ENCODE data around the gene RASSF4. TPM values are rescaled to one million over a fixed set of nuclear protein-coding genes. Genes with fewer than 3 reads are reported as not detected.

The RASSF4 gene
- total RNA-seq, 2 experiments from 2014 or later = 3.0 to 3.1 TPM

GRCh38 chr10:44932517-44933450 is 26.8 kb upstream of the RASSF4 start:
- ATAC-seq (ENCODE audit: low read depth) = peak; percentile 99
- H3K9me3 Mint-ChIP-seq = no peaks in the 10 kb centered on the region
- H3K4me1 Mint-ChIP-seq = peaks cover 15% of the 10 kb centered on the region
- peak overlapping the region; percentile 61 for H3K27ac Mint-ChIP-seq
- POLR2A ChIA-PET = interaction anchor here (0.6 to 1.7 kb wide), 5 partner anchors 35 to 508 kb away, joined by 3 to 16 read pairs (median 9); partner anchors contain the start of gene ZNF22
- DNase-seq = peak; percentile 92
- H3K36me3 Mint-ChIP-seq = no peaks in the 10 kb centered on the region
- H3K4me3 Mint-ChIP-seq = no peak overlapping the region
- H3K27me3 Mint-ChIP-seq = no peaks in the 10 kb centered on the region

DNA sequence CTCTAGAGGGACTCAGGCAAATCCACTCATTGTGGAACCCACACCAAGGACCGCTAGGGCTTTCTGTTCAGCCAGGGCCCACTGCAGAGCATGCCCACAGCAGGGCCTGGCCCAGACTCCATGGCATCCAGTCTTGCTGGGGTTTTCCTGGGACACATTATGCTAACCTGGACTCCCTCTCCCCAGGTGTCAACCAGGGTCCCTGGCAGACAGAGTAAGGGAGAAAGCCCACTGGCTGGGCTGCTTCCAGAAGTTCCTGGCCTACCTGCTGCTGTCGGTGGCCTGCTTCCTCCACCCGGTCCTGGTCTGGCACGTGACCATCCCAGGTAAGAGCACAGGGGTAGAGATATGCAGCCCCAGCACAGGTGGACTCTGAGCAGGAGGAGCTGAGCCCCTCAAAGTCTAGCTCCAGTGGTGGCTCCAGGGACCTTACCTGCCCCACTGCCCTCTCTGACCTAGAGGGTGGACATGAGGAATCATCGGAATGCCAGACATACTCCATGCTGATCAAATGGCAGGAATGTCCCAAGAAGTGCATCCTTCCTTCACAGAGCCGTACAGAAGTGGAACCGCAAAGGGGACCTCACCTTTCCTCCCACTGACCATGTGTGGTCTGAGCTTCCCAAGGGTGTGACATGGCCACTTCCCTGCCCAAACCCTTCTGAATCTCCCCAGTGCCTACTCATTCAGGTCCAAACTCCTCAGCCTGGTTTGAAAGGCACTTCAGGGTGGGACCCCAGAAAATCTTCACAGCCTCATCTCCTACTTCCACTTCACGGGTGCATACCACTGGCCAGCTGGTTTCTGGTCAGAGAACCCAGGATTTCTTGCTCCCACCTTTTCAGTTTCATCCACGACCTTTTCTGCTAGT is 25.9 kb upstream of the RASSF4 start:
- Mint-ChIP-seq H3K27me3 (peaks cover 3% of the 10 kb centered on the region), H3K27ac (peak overlapping the region; percentile 61), H3K4me3 (no peak overlapping the region), H3K36me3 (no peaks in the 10 kb centered on the region), H3K9me3 (peaks cover 2% of the 10 kb centered on the region), H3K4me1 (peaks cover 15% of the 10 kb centered on the region)
- POLR2A ChIA-PET = interaction anchor here (0.6 to 1.7 kb wide), 6 partner anchors 34 to 507 kb away, joined by 3 to 16 read pairs (median 7); partner anchors contain the start of gene ZNF22
- ATAC-seq (ENCODE audit: low read depth) (no peak), DNase-seq (no peak)

DNA sequence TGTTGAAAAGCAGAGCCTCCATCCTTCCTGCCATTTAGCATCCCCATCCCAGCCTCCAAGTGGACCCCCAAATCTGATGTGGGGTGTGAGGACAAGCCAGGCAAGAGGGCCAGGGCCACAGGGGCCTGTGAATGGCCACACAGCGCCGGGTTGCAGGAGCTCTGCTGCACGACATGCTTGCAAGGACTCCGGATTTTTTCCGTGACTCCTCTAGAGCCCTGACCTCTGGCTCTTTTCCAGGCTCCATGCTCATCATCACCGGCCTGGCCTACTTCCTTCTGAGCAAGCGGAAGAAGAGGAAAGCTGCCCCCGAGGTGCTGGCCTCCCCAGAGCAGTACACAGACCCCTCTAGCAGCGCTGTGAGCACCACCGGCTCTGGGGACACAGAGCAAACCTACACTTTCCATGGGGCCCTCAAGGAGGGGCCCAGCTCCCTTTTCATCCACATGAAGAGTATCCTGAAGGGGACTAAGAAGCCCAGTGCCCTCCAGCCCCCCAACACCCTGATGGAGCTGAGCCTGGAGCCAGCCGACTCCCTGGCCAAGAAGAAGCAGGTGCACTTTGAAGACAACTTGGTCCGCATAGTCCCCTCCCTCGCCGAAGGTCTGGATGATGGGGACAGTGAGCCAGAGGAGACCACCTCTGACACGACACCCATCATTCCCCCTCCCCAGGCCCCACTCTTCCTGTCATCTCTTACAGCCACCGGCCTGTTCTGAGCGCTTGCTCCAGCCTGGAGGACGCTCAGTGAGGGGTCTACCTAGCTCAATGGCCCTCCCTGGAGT is 25.0 kb upstream of the RASSF4 start:
- Mint-ChIP-seq H3K9me3 (peaks cover 4% of the 10 kb centered on the region), H3K4me1 (peaks cover 15% of the 10 kb centered on the region), H3K36me3 (no peaks in the 10 kb centered on the region), H3K27me3 (peaks cover 4% of the 10 kb centered on the region), H3K4me3 (no peak overlapping the region), H3K27ac (no peak overlapping the region)
- ATAC-seq (ENCODE audit: low read depth) (no peak), DNase-seq (no peak)
- POLR2A ChIA-PET = interaction anchor here (0.9 to 1.0 kb wide), 2 partner anchors 33 to 66 kb away, joined by 3 read pairs; partner anchors contain the start of gene ZNF22

GRCh38 chr10:44935201-44935965 is 24.2 kb upstream of the RASSF4 start:
- H3K36me3 Mint-ChIP-seq = no peaks in the 10 kb centered on the region
- peaks cover 15% of the 10 kb centered on the region for H3K4me1 Mint-ChIP-seq
- peak overlapping the region; percentile 11 for H3K4me3 Mint-ChIP-seq
- peaks cover 6% of the 10 kb centered on the region for H3K27me3 Mint-ChIP-seq
- peak overlapping the region; percentile 46 for H3K27ac Mint-ChIP-seq
- ATAC-seq (ENCODE audit: low read depth) = no peak
- POLR2A ChIA-PET = interaction anchor here (0.9 kb wide), 1 partner anchor 66 kb away, joined by 3 read pairs; the partner anchor contains the start of gene ZNF22
- peaks cover 4% of the 10 kb centered on the region for H3K9me3 Mint-ChIP-seq
- no peak for DNase-seq

- no peak for DNase-seq
- POLR2A ChIA-PET = interaction anchor here (1.6 kb wide), 1 partner anchor 33 kb away, joined by 4 read pairs; no protein-coding TSS in a partner anchor
- no peak for ATAC-seq (ENCODE audit: low read depth)
- Mint-ChIP-seq H3K4me1 (peaks cover 15% of the 10 kb centered on the region), H3K9me3 (peaks cover 4% of the 10 kb centered on the region), H3K4me3 (peak overlapping the region; percentile 11), H3K36me3 (no peaks in the 10 kb centered on the region), H3K27ac (peak overlapping the region; percentile 46), H3K27me3 (peaks cover 12% of the 10 kb centered on the region)
Measured at GRCh38 chr10:44935966-44936295, 23.7 kb upstream of the RASSF4 start.

DNA sequence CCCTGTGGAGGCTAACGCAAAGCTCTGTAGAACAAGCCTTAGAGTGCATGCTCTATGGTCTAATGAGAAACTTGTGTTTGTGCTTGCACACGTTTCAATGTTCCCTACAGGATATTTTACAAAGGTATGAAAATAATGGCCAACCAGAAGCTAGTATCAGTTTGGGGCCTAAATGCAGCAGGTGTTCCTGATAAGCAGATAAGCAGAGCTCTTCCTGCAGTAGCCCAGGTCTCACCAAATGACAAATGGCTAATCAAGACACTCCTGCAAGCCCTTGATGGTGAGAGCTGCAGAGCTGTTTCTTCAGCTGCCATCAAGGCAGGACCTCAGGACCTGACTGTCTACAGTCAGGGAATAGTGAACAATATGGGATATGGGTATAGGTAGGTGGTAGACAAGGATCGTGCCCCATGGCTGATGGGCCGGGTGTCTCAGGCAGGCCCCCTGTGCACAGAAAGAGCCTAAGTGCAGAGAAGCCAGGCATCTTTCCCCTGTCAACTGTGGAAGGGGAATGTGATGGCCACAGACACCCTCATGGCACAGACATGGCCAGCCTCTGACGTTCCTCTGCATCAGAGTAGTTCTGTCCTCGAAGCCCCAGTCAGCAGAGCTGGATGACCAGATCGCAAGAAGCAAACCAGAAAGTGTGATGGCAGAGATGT is 23.2 kb upstream of the RASSF4 start:
- H3K36me3 Mint-ChIP-seq = no peaks in the 10 kb centered on the region
- ATAC-seq (ENCODE audit: low read depth) (no peak), DNase-seq (no peak)
- H3K9me3 Mint-ChIP-seq = peaks cover 4% of the 10 kb centered on the region
- POLR2A ChIA-PET = interaction anchor here (1.6 kb wide), 1 partner anchor 32 kb away, joined by 4 read pairs; no protein-coding TSS in a partner anchor
- H3K27ac Mint-ChIP-seq = no peak overlapping the region
- H3K4me1 Mint-ChIP-seq = peaks cover 15% of the 10 kb centered on the region
- no peak overlapping the region for H3K4me3 Mint-ChIP-seq
- peaks cover 17% of the 10 kb centered on the region for H3K27me3 Mint-ChIP-seq

DNA sequence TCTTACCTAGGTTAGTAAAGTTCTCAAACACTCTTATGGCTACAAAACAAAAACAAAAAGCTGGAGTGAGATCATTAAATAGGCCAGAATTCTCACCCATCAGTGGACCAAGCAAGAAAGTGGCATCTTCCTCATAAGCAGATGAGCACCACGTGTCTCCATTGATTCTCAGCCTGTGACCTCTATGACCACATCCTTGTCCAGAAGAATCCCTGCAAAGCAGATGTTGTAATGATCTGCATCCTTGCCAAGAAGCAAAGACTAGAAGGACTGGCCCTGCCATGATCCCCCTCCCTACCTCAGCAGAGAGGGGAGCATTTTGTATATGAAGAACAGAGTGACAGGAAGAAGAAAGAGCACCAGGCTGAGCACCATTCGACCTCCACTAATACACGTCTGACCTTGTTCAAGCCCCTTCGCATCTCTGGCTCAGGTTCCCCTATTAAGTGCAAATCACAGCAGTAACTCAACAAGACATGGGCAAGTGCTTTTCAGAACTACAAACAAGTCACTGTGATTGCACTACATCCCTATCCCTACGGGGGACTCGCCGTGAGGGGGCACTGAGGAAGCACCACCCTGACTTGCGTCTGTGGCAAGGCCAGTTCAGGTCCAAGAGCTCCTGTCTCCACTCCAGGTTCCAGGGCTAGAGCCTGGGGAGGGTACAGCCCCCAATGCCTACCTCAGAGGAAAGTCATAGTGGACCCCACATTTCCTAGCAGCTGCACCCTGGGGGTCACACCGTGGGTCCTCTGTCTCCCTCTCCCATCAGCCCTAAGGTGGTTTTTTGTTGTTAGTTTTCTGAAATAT is 22.2 kb upstream of the RASSF4 start:
- Mint-ChIP-seq H3K9me3 (peaks cover 4% of the 10 kb centered on the region), H3K36me3 (no peaks in the 10 kb centered on the region), H3K4me1 (peaks cover 15% of the 10 kb centered on the region), H3K4me3 (no peak overlapping the region), H3K27me3 (peaks cover 22% of the 10 kb centered on the region), H3K27ac (no peak overlapping the region)
- ATAC-seq (ENCODE audit: low read depth) = no peak
- POLR2A ChIA-PET = interaction anchor here (1.6 kb wide), 1 partner anchor 31 kb away, joined by 4 read pairs; no protein-coding TSS in a partner anchor
- no peak for DNase-seq

DNA sequence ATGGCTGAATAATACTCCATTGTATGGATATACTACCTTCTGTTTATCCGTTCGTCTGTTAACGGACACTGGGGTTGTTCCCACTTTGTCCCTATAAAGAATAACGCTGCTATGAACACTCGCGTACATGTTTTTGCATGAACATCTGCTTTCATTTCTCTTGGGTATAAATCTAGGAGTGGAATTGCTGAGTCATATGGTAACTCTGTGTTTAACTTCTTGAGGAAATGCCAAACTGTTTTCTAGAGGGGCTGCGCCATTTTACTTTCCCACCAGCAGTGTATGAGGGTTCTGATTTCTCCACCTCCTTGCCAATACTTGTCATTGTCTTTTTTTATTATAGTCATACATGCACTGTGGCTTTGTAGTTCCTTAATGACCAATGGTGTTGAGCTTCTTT is 20.6 kb upstream of the RASSF4 start:
- Mint-ChIP-seq H3K4me1 (peaks cover 11% of the 10 kb centered on the region), H3K27ac (no peak overlapping the region), H3K27me3 (peaks cover 28% of the 10 kb centered on the region), H3K36me3 (no peaks in the 10 kb centered on the region), H3K4me3 (no peak overlapping the region), H3K9me3 (peaks cover 6% of the 10 kb centered on the region)
- DNase-seq = no peak
- no peak for ATAC-seq (ENCODE audit: low read depth)
- POLR2A ChIA-PET = no interaction called here

DNA sequence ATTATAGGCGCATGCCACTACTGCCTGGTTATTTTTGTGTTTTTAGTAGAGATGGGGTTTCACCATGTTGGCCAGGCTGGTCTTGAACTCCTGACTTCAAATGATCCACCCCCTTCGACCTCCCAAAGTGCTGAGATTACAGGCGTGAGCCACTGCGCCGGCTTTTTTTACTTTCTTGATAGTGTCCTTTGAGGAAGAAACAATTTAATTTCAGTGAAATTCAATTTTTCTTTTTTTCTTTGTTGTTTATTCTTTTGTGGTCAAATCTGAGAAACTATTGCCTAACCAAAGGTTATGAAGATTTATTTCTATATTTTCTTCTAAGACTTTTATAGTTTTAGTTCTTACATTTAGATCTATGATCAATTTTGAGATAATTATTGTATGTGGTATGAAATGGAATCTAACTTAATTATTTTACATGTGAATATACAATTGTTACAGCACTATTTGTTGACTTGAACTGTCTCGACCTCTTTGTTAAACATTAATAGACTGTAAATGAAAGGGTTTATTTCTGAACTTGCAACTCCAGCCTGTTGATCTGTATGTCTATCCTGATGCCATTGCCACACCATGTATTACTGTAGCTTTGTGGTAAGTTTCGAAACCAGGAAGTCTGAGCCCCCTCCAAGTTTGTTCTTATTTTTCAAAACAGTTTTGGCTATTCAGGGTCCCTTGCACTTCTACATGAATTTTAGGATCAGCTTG is 19.8 kb upstream of the RASSF4 start:
- Mint-ChIP-seq H3K9me3 (peaks cover 12% of the 10 kb centered on the region), H3K27me3 (peaks cover 28% of the 10 kb centered on the region), H3K4me1 (peaks cover 9% of the 10 kb centered on the region), H3K36me3 (peaks cover 5% of the 10 kb centered on the region), H3K27ac (no peak overlapping the region), H3K4me3 (no peak overlapping the region)
- no peak for DNase-seq
- no peak for ATAC-seq (ENCODE audit: low read depth)
- POLR2A ChIA-PET = interaction anchor here (1.1 kb wide), 1 partner anchor 10 kb away, joined by 4 read pairs; no protein-coding TSS in a partner anchor

DNA sequence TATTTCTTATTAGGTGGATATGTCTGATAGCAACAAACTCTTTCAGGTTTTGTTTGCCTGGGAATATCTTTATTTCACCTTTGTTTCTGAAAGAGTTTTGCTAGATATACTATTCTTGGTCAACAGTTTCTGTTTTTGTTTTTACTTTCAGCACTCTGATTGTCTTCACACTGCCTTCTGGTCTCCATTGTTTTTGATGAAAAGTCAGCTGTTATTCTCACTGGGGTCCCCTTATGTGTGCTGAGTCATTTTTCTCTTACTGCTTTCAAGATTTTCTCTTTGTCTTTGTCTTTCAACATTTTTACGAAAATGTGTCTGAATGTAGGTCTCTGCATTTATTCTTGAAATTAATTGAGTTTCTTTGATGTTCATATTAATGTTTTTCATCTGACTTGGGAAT is 15.2 kb upstream of the RASSF4 start:
- H3K27me3 Mint-ChIP-seq = peaks cover 26% of the 10 kb centered on the region
- peaks cover 6% of the 10 kb centered on the region for H3K36me3 Mint-ChIP-seq
- H3K27ac Mint-ChIP-seq = no peak overlapping the region
- H3K9me3 Mint-ChIP-seq = peaks cover 11% of the 10 kb centered on the region
- POLR2A ChIA-PET = no interaction called here
- H3K4me3 Mint-ChIP-seq = no peak overlapping the region
- peaks cover 3% of the 10 kb centered on the region for H3K4me1 Mint-ChIP-seq
- DNase-seq = no peak
- no peak for ATAC-seq (ENCODE audit: low read depth)

Data from activated naive CD8-positive, alpha-beta T cell treated with anti-CD3 and anti-CD28 coated beads, Interleukin-2, amount 10 ng/mL, durations not matched to agents 7 days and 5 days (primary cell).